GM23338 (cell line): ENCODE results near the gene CCDC80.

Experiments
- CTCF ChIP-seq, 2 experiments: fragments of 200-600 bp in 1 of 2; sonication (generic) in 1 of 2; conservative IDR thresholded peaks; 2 replicates each; pipeline versions ENCODE4 v1.5.1 to v1.6.1; 2016 to 2017; ENCODE audit warnings: antibody characterized with exemption in 2 of 2, low read depth in 2 of 2, mild to moderate bottlenecking in 2 of 2, moderate library complexity in 1 of 2
- POLR2AphosphoS5 ChIP-seq: IDR thresholded peaks from 2 replicates; pipeline ENCODE4 v1.6.1; 2016; ENCODE audit warnings: antibody characterized with exemption, low read depth

- TF ChIP-seq POLR2AphosphoS5 = no peak
- TF ChIP-seq CTCF (conservative IDR thresholded peaks at IDR 0.05; ENCODE audit: low read depth in 2 of 2) = peak; percentile 28 to 59
Observed at GRCh38 chr3:112654979-112655378, 14.0 kb upstream of the CCDC80 start.
